HepG2 (cell line): ENCODE measurements around the gene AFAP1L2. TPM values are rescaled to one million over a fixed set of nuclear protein-coding genes. Genes with fewer than 3 reads are reported as not detected.

Experiments used
- ATAC-seq: fragments of 200-7000 bp; cut with Tn5 transposase; 3 replicates; pipeline ENCODE4 v1.9.1; 2020; ENCODE audit warnings: mild to moderate bottlenecking, moderate library complexity
- BruUV-seq: library from RNA; stranded (reverse); fragments of 400-500 nt; replicated peaks from 2 replicates; lab custom pipeline; 2021; lab: Mats Ljungman, UMichigan
- CTCF ChIA-PET: fragments of 300-600 bp; formaldehyde crosslinking; extraction: SDS; loops from one replicate; lab custom pipeline; 2021; ENCODE audit warnings: low total read pairs, inconsistent platforms, low intra/inter-chr PET ratio; lab: Yijun Ruan, JAX
- POLR2A ChIA-PET: fragments of 350-600 bp; sonication (Branson Sonifier 250); formaldehyde crosslinking; loops from one replicate; lab custom pipeline; 2020; ENCODE audit warnings: antibody characterized with exemption, inconsistent platforms; lab: Yijun Ruan, JAX
- DNase-seq: peaks from one replicate; pipeline ENCODE4 v3.0.0-alpha.2; 2015; ENCODE audit warnings: low spot score
- FAIRE-seq: peaks from 3 replicates; lab custom pipeline; 2011; peaks lifted over from hg19 to GRCh38; lab: Jason Lieb, UNC
- H2AFZ ChIP-seq: one replicate; pipeline ENCODE4 v1.6.1; 2011; ENCODE audit warnings: low read length, inconsistent platforms
- H3K27ac ChIP-seq: fragments of 300-600 bp; 3 replicates; pipeline ENCODE4 v1.8.0; 2011; ENCODE audit warnings: mixed run types, mild to moderate bottlenecking, mixed read lengths, low read length, inconsistent platforms; ENCODE audit not compliant: insufficient read depth; ENCODE audit errors: extremely low read length
- H3K27me3 ChIP-seq, 2 experiments: fragments of 200-600 bp in 1 of 2; 2 replicates in 1 of 2; 3 replicates in 1 of 2; pipeline versions ENCODE4 v1.6.0 to v1.8.0; 2011; ENCODE audit warnings: low read length in 2 of 2, mild to moderate bottlenecking in 2 of 2, moderate library complexity in 2 of 2, inconsistent platforms in 1 of 2; ENCODE audit not compliant: insufficient read depth in 2 of 2, control insufficient read depth in 1 of 2
- H3K36me3 ChIP-seq, 2 experiments: fragments of 200-600 bp in 1 of 2; replicated peaks in 1 of 2; 2 replicates in 1 of 2; 3 replicates in 1 of 2; pipeline versions ENCODE4 v1.5.1 to v1.8.0; 2011; ENCODE audit warnings: low read length in 2 of 2, inconsistent platforms in 1 of 2; ENCODE audit not compliant: insufficient read depth in 2 of 2, control insufficient read depth in 1 of 2
- H3K4me1 ChIP-seq: 2 replicates; pipeline ENCODE4 v1.5.1; 2012; ENCODE audit warnings: low read length, inconsistent platforms; ENCODE audit not compliant: insufficient read depth
- H3K4me2 ChIP-seq: 2 replicates; pipeline ENCODE4 v1.6.0; 2011; ENCODE audit warnings: low read depth, low read length, inconsistent platforms
- H3K4me3 ChIP-seq, 3 experiments: fragments of 200-600 bp in 1 of 3; sonication (generic), shearing (Covaris generic) in 1 of 3; replicated peaks in 1 of 3; 2 replicates each; pipeline ENCODE4 v1.5.1; 2011 to 2016; ENCODE audit warnings: low read length in 3 of 3, inconsistent platforms in 2 of 3, low read depth in 2 of 3, mild to moderate bottlenecking in 2 of 3, control low read depth in 1 of 3, mixed read lengths in 1 of 3; ENCODE audit not compliant: insufficient read depth in 1 of 3
- H3K79me2 ChIP-seq: one replicate; pipeline ENCODE4 v1.6.1; 2011; ENCODE audit warnings: low read length, inconsistent platforms; ENCODE audit not compliant: insufficient read depth
- H3K9ac ChIP-seq: 2 replicates; pipeline ENCODE4 v1.6.0; 2011; ENCODE audit warnings: mild to moderate bottlenecking, low read depth, low read length, inconsistent platforms; ENCODE audit not compliant: insufficient read depth
- H3K9me3 ChIP-seq: 2 replicates; pipeline ENCODE4 v1.5.1; 2012; ENCODE audit warnings: mild to moderate bottlenecking, low read length
- H4K20me1 ChIP-seq: 2 replicates; pipeline ENCODE4 v1.6.0; 2011; ENCODE audit warnings: inconsistent platforms, mild to moderate bottlenecking, low read length, moderate library complexity; ENCODE audit not compliant: insufficient read depth
- AKAP8 ChIP-seq: sonication (generic); formaldehyde crosslinking; IDR thresholded peaks from 2 replicates; pipeline ENCODE4 v1.5.1; 2020; ENCODE audit warnings: mild to moderate bottlenecking, missing genetic modification reagents
- HES4 ChIP-seq: sonication (generic); formaldehyde crosslinking; IDR thresholded peaks from 2 replicates; pipeline ENCODE4 v1.9.0; 2021; ENCODE audit warnings: mild to moderate bottlenecking, missing genetic modification reagents, borderline replicate concordance
- HNF4G ChIP-seq, 2 experiments: sonication (generic) in 1 of 2; formaldehyde crosslinking in 1 of 2; IDR thresholded peaks; 2 replicates each; pipeline versions ENCODE4 v1.4.0 to v1.6.1; 2011 to 2020; ENCODE audit warnings: borderline replicate concordance in 2 of 2, low read depth in 2 of 2, mild to moderate bottlenecking in 2 of 2, low read length in 1 of 2, missing genetic modification reagents in 1 of 2, moderate library complexity in 1 of 2
- JUNB ChIP-seq: sonication (generic); formaldehyde crosslinking; IDR thresholded peaks from 2 replicates; pipeline ENCODE4 v1.8.0; 2022; ENCODE audit warnings: missing genetic modification reagents, mild to moderate bottlenecking, borderline replicate concordance
- MIER2 ChIP-seq: IDR thresholded peaks from 2 replicates; pipeline ENCODE4 v1.6.1; 2016; ENCODE audit warnings: missing biosample characterization, missing genetic modification reagents
- NFE2L1 ChIP-seq: sonication (generic); formaldehyde crosslinking; IDR thresholded peaks from 2 replicates; pipeline ENCODE4 v1.4.0; 2020; ENCODE audit warnings: missing genetic modification reagents, mild to moderate bottlenecking, borderline replicate concordance
- PBX2 ChIP-seq: IDR thresholded peaks from 2 replicates; pipeline ENCODE4 v1.6.1; 2016; ENCODE audit warnings: control low read depth
- PHF20 ChIP-seq: sonication (generic); formaldehyde crosslinking; IDR thresholded peaks from 2 replicates; pipeline ENCODE4 v1.5.0; 2020; ENCODE audit warnings: mild to moderate bottlenecking, missing genetic modification reagents
- TBP ChIP-seq: sonication (generic); formaldehyde crosslinking; IDR thresholded peaks from 2 replicates; pipeline ENCODE4 v1.5.0; 2020; ENCODE audit warnings: missing genetic modification reagents
- ZFP36 ChIP-seq: fragments of 150-350 bp; IDR thresholded peaks from 2 replicates; pipeline ENCODE4 v1.6.1; 2018; ENCODE audit warnings: borderline replicate concordance, low read length, low read depth; ENCODE audit not compliant: partially characterized antibody
- ZNF563 ChIP-seq: sonication (generic); formaldehyde crosslinking; IDR thresholded peaks from 2 replicates; pipeline ENCODE4 v1.8.0; 2022; ENCODE audit warnings: mild to moderate bottlenecking, moderate library complexity, missing genetic modification reagents
- ZNF841 ChIP-seq: sonication (generic); formaldehyde crosslinking; IDR thresholded peaks from 2 replicates; pipeline ENCODE4 v1.8.1; 2023; ENCODE audit warnings: missing genetic modification reagents, borderline replicate concordance
- WGBS: methylation state at CpG from one replicate; pipeline ENCODE4 v1.1.6; 2017; ENCODE audit warnings: low lambda C conversion rate; 5-methylcytosine and 5-hydroxymethylcytosine counted together
- in situ Hi-C: cut with HindIII; loops from 2 replicates; pipeline ENCODE4 v1.10.0; 2017; ENCODE audit warnings: low pct_unique_long_range_greater_than_20kb; ENCODE audit not compliant: extremely low pct_ligation_motif_present
- intact Hi-C: fragments of 100-400 bp; cut with micrococcal nuclease; formaldehyde crosslinking; loops from one replicate; pipeline ENCODE4 v1.10.0; 2022; ENCODE audit not compliant: unreplicated experiment
- polyA plus RNA-seq, 8 experiments: library from polyadenylated mRNA; depleted of rRNA in 3 of 8; stranded (reverse) in 7 of 8; unstranded in 1 of 8; fragments of >200 nt; fragmentation: Illumina TruSeq in 4 of 8; extraction: Trizol in 4 of 8; gene quantifications; 2 replicates each; pipeline versions ENCODE4 v1.2.1 to v1.2.3, GENCODE V29; 2011 to 2016; ENCODE audit warnings: low read depth in 4 of 8, missing spikeins in 1 of 8, mixed read lengths in 1 of 8; ENCODE audit not compliant: insufficient read depth in 1 of 8
- total RNA-seq, 5 experiments: library from RNA; depleted of rRNA; stranded (reverse); fragments of >200 nt; fragmentation: Illumina TruSeq; extraction: Trizol; gene quantifications; 2 replicates each; pipeline ENCODE4 v1.2.3, GENCODE V29; 2016; ENCODE audit warnings: low read depth in 1 of 5
- TF ChIP-seq, protein P1 (sequence below): sonication (generic); formaldehyde crosslinking; IDR thresholded peaks from 2 replicates; pipeline ENCODE4 v1.4.0; 2020; ENCODE audit warnings: missing genetic modification reagents

AFAP1L2 gene
- total and polyA plus RNA-seq, 2 of the 13 experiments (the other 11 are each of a cell fraction or from before 2014, with no cell fraction given), result not detected

DNA sequence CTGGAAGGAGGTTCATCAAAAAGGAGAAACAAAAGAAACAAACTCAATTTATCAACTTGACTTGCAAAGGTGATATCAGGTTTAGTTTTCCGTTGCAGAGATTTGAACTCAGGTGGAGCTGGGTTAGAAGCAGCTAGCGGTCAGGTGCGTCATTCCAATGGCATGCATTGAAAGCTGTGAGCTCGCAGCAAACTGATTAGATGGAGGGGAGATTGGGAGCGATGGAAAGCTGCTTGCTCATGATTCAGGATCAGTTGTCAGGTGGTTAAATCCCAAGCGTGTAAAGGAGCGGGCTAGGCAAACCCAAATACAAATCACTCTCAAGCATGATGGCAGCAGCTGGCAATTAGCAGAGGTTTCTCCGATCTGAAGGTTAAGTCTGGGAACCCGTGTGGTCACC, 49.3 kb upstream of the AFAP1L2 start (continued):
- TF ChIP-seq, protein P1, sequence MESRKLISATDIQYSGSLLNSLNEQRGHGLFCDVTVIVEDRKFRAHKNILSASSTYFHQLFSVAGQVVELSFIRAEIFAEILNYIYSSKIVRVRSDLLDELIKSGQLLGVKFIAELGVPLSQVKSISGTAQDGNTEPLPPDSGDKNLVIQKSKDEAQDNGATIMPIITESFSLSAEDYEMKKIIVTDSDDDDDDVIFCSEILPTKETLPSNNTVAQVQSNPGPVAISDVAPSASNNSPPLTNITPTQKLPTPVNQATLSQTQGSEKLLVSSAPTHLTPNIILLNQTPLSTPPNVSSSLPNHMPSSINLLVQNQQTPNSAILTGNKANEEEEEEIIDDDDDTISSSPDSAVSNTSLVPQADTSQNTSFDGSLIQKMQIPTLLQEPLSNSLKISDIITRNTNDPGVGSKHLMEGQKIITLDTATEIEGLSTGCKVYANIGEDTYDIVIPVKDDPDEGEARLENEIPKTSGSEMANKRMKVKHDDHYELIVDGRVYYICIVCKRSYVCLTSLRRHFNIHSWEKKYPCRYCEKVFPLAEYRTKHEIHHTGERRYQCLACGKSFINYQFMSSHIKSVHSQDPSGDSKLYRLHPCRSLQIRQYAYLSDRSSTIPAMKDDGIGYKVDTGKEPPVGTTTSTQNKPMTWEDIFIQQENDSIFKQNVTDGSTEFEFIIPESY (CRISPR knock-in tag), result no peak
- TF ChIP-seq ZNF841 (CRISPR knock-in tag), result no peak

GRCh38 chr10:114448897-114449296, 44.6 kb upstream of the AFAP1L2 start:
- Histone ChIP-seq H3K36me3 (peaks cover 25 to 70% of the 10 kb centered on the region in 2 experiments), H3K79me2 (no peaks in the 10 kb centered on the region), H4K20me1 (no peaks in the 10 kb centered on the region), H3K9ac (no peak overlapping the region), H3K9me3 (no peaks in the 10 kb centered on the region), H3K4me2 (no peak overlapping the region), H3K4me3 (no peak overlapping the region), H3K27me3 (no peaks in the 10 kb centered on the region), H2AFZ (no peak overlapping the region), H3K27ac (no peak overlapping the region), H3K4me1 (no peaks in the 10 kb centered on the region)
- TF ChIP-seq TBP (CRISPR knock-in tag), result no peak
- TF ChIP-seq ZFP36, result no peak
- no peak for TF ChIP-seq NFE2L1 (CRISPR knock-in tag)
- no peak for TF ChIP-seq ZNF563
- TF ChIP-seq JUNB (CRISPR knock-in tag), result no peak
- no peak for TF ChIP-seq PHF20
- no peak for TF ChIP-seq MIER2 (CRISPR knock-in tag)
- TF ChIP-seq HNF4G (IDR thresholded peaks at IDR 0.05; ENCODE audit: borderline replicate concordance, low read depth, low read length), result no peak
- TF ChIP-seq HNF4G (CRISPR knock-in tag; IDR thresholded peaks at IDR 0.05; ENCODE audit: borderline replicate concordance, low read depth), result no peak
- TF ChIP-seq AKAP8, result no peak
- no peak for TF ChIP-seq PBX2
- no peak for TF ChIP-seq HES4 (CRISPR knock-in tag)
- WGBS, result 86% methylated on average over 2 of the region's 2 CpGs
- ChIA-PET POLR2A (no interaction called here), CTCF (no interaction called here)
- in situ Hi-C loops (no loop called here), intact Hi-C loops (no loop called here)
- no peak for FAIRE-seq
- ATAC-seq, result peak; percentile 28; the same call in 2 of the 3 replicates
- DNase-seq, result peak; percentile 14
- BruUV-seq, result no TSS peak
